HG02588 (cell line): Measurements from ENCODE around the gene ARMC9.
"Not testable (repeated sequence)": the region's sequence is repeated elsewhere in the genome, so short reads cannot be mapped to it uniquely, and the experiment has no call there.

Experiments used
- ATAC-seq: cut with Tn5 transposase; IDR thresholded peaks from one replicate; pipeline ENCODE4 v1.9.1; 2021; ENCODE audit warnings: mild to moderate bottlenecking, moderate library complexity; ENCODE audit not compliant: unreplicated experiment

Gene ARMC9

GRCh38 chr2:231198291-231199173, at the start of gene ARMC9:
Gene ARMC9 (plus strand): TSS chr2:231198631. CDS start chr2:231206239, 7,608 bp downstream.
- peak; percentile 94 for ATAC-seq

GRCh38 chr2:231152800-231153557, 45.5 kb upstream of the ARMC9 start:
- no peak for ATAC-seq

- no peak for ATAC-seq
These were observed 39.1 kb upstream of the ARMC9 start for GRCh38 chr2:231159306-231159705.

GRCh38 chr2:231160701-231161100, 37.7 kb upstream of the ARMC9 start:
- no peak for ATAC-seq

GRCh38 chr2:231161252-231161839, 37.1 kb upstream of the ARMC9 start:
- ATAC-seq, result no peak

GRCh38 chr2:231161877-231162329, 36.5 kb upstream of the ARMC9 start:
- ATAC-seq, result no peak

GRCh38 chr2:231163011-231163410, 35.4 kb upstream of the ARMC9 start:
- no peak for ATAC-seq

- ATAC-seq, result no peak
These were observed 34.9 kb upstream of the ARMC9 start for GRCh38 chr2:231163414-231164095.

GRCh38 chr2:231167745-231168459, 30.5 kb upstream of the ARMC9 start:
- ATAC-seq, result no peak

GRCh38 chr2:231168460-231169139, 29.8 kb upstream of the ARMC9 start:
- no peak for ATAC-seq

GRCh38 chr2:231169488-231169887, 28.9 kb upstream of the ARMC9 start:
- no peak for ATAC-seq

- no peak for ATAC-seq
These were observed 28.4 kb upstream of the ARMC9 start for GRCh38 chr2:231170055-231170454.

GRCh38 chr2:231172025-231172424, 26.4 kb upstream of the ARMC9 start:
- ATAC-seq, result no peak

- no peak for ATAC-seq
These were observed 24.2 kb upstream of the ARMC9 start for GRCh38 chr2:231174211-231174651.

- no peak for ATAC-seq
These were observed 22.4 kb upstream of the ARMC9 start for GRCh38 chr2:231176066-231176465.

GRCh38 chr2:231177156-231178025, 21.0 kb upstream of the ARMC9 start:
- ATAC-seq, result no peak

GRCh38 chr2:231178805-231179204, 19.6 kb upstream of the ARMC9 start:
- ATAC-seq, result not testable (repeated sequence)

- peak; percentile 56 for ATAC-seq
These were observed 16.4 kb upstream of the ARMC9 start for GRCh38 chr2:231181860-231182512.
